Fibroblast of skin of abdomen (primary cell): ENCODE results near the gene PWP2.
"Not testable (repeated sequence)": the region's sequence is repeated elsewhere in the genome, so short reads cannot be mapped to it uniquely, and the experiment has no call there.

ENCODE experiments used
- DNase-seq: peaks from one replicate; pipeline ENCODE4 v3.0.0-alpha.2; 2013

Gene PWP2

GRCh38 chr21:44083631-44084291 is 23.4 kb upstream of the PWP2 start:
- DNase-seq, result no peak

DNA sequence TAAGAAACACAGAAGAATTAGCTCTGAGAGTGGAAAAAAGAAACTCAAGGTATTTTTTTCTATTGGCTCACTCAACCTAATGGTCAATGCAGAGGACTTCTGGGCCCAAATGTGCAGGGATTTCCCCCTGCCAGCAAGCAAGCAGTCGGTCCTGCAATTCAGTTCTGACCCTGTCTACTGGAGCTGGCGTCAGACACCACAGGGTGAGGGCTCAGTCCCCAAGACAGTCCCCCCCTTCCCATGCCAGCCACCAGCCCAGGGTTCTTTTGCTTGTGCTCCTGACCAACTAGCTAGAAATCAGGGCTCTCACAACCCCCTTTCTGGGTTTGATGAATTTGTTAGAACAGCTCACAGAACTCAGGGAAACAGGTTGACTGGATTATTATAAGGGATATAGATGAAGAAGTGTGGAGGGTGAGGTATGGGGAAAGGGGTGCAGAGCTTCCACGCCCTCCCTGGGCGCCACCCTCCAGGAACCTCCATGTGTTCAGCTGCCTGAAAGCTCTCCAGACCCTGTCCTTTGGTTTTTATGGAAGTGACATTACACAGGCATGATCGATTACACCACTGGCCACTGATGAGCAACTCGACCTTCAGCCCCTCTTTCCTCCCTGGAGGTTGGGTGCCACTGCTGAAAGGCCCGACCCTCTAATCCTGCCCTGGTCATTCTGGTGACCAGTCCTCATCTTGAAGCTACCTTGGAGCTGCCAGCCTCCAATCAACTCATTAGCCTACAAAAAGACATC is 22.5 kb upstream of the PWP2 start:
- no peak for DNase-seq

DNA sequence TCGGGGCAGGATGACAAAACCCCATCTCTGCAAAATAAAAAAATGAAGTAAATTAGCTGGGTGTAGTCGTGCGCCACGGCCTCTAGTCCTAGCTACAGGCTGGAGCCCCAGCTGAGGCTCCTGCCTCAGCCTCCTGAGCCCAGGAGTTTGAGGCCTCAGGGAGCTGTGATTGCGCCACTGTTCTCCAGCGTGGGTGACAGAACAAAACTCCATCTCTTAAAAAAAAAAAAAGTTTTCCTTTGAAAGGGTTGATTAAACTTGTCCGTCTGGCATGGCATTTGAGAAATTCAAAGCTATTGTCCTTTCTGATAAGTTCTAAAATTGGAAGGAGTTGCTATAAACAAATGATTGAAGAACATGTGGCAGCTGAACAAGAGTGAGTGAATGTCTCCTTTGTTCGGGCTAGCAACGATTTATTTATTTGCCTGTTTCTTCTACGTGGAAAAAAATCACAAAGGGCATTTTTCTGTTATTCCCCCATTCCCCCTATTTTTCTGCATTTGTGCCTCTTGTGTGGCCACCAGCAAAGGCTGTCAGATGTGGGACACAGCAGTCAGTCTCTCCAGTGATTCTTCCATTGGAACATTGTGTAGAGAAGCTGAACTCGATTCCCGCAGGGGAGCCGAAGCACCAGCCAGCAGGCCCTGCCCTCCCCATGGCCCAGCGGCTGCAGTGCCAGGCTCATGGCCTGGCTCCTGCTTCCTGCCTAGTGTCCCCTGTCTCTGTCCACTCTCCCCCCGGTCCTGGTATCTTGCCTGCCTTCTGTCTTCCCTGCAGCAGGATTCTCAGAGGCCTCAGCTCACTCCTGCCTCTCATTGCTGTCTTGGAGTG is 21.5 kb upstream of the PWP2 start:
- no peak for DNase-seq

GRCh38 chr21:44086636-44087425 is 20.4 kb upstream of the PWP2 start:
- no peak for DNase-seq

DNA sequence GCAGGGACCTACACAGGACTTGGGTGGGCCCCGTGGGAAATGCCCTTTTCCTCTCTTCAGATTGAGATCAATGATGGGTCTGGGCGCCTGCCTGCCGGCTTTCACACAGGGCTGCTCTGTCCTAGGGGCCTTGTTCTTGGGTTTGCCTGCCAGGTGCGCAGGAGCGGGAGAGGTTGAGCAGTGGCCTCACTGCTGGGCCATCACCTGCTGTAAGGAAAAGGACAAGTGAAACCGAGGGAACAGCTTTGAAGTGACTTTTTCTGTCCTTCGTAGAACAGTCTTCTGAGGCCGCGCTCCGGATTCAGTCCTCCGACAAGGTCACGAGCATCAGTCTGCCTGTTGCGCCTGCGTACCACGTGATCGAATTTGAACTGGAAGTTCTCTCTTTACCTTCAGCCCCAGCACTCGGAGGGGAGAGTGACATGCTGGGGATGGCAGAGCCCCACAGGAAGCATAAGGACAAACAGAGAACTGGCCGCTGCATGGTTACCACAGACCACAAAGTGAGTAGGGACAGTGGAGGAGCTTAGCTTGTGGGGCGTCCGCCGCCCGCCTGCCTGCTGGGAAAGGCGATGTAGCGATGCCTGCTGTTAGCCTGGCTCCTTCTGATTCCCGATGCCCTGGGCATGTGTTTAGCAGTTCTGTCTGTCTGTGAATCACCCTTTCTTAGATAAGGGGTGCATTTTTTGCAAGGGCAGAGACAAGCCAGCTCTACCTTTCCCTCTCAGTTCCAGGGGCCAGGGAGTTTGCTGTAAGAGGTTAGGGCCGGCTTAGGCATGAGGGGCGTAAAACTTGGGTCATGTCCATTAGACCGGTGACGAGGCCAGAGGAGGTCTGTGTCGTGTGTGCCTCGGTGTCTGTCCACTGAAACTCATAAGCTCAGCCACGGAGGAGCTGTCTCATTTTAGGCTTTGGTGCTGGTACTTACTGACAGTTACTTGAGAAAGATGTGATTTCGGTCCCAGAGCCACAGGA is 19.5 kb upstream of the PWP2 start:
- no peak for DNase-seq

GRCh38 chr21:44088401-44088780 is 18.8 kb upstream of the PWP2 start:
- DNase-seq, result no peak

- DNase-seq, result no peak
These were observed 17.9 kb upstream of the PWP2 start for GRCh38 chr21:44089001-44089911.

DNA sequence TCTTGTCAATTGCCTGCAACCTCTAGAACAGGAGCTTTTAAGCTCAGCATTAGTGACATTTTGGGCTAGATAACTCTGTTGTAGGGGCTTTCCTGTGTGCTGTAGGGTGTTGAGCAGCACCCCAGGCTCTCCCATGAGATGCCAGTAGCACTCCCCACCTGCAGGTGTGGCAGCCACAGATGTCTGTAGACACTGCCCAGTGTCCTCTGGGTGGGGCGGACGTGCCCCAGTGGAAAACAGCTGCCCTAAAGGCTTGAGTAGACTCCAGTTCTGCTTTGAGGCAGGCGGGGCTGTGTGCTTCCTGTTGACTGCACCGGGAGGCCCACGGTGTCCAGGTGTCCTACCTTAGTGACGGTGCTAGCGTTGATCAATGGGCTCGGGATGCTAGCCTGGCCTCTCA is 16.9 kb upstream of the PWP2 start:
- DNase-seq, result no peak

DNA sequence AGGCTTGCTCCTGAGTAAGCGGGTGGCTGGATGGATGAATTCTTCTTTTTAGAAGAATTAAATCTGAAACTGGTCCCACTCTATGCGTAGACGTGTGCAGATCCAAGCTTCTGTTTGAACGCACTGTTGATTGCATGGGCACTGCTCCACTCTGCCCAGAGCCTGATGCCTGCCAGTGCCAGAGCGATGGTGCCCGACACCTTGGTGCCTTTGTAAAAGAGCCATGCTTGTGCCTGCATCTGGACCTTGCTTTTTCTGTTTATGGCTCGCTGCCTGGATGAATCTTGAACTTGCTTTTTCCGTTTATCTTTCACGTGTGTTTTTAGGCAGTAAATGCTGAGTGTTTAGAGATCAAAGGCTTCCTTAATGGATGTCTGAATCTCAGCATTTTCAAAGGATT is 15.0 kb upstream of the PWP2 start:
- DNase-seq, result no peak

DNA sequence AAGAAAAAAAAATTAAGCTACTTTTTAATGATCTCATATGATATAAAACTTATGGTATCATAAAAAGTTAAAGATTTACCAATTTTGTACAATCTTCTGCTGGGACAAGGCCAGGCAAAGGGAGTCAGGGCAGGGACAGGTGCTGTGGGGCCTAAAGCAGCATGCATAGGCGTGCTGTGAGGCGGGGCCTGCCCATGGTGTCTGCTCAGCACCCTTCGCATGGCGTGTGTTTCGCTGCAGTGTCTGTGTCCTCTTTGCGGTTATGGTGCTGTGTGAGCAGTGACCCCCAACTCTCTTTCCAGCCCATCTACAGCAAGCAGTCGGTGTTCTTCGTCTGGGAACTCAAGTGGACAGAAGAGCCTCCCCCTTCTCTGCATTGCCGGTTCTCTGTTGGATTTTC is 13.4 kb upstream of the PWP2 start:
- DNase-seq, result no peak

DNA sequence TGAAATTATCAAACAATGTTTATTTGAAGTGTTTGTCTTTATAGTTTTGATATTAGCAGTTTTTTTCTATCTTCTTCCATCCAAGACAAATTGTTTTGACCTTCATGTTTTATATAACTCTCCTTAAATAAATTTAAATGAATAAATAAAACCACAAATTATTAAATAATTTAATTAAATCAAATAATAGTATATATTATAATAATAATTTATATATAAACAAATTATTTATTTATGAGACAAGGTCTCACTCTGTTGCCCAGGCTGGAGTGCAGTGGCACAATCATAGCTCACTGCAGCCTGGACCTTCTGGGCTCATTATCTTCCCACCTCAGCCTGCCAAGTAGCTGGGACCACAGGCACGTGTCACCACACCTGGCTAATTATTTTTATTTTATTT is 12.4 kb upstream of the PWP2 start:
- no peak for DNase-seq

DNA sequence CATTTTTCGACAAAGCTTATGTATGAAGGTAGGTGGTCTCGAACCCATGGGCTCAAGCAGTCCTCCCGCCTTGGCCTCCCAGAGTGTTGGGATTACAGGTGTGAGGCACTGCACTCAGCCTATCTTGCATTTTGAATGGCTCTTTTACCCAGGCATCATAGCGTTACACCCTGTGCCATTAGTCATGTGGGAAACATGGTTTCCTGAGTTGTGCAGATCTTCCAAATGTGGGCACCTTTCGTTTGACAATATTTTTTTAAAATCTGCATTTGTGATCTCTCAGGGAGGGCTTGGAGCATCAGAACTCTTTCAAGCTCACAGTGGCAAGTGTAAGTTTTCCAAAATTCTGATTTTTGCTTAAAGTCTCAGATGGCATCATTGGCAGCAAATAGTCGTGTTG is 8.7 kb upstream of the PWP2 start:
- not testable (repeated sequence) for DNase-seq

DNA sequence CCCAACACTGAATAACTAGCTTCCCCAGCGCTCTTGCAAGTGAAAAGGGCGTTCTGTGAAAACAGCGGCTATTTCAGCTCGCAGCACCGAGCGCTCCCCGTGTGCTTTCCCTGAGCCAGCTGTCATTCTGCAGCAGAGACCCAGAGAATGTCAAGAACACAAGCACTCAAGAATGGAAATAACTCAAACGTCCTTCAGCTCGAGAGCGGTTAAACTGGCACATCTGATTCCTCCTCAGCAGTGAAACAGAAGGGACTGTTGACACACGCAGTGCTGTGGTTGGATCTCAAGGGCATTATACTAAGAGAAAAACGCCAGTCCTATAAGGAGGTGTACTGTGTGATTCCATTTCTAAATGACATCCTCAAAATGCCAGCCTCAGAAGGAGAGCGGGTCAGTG is 8.2 kb upstream of the PWP2 start:
- not testable (repeated sequence) for DNase-seq

DNA sequence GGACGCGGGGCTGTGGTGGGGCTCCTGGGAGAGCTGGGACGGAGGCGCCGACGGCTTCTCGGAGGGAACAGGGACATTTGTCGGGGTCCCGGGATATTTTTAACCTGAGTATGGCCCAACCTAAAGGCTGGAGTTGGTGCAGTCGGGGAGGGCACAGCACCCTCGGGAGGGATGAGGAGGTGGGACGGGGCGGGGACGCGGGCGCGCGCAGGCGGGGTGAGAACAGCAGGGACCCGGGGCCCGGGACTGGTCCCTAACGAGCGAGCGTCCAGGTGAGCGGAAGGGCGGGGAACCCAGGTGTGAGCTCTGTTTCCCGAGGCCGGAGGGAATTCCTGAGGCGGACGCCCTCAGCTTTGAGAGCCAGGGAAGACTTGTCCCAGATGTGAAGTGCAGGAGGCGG is 390 bp downstream of the PWP2 start:
- DNase-seq, result not testable (repeated sequence)

GRCh38 chr21:44113702-44114371 is 6.6 kb downstream of the PWP2 start:
- DNase-seq, result not testable (repeated sequence)

DNA sequence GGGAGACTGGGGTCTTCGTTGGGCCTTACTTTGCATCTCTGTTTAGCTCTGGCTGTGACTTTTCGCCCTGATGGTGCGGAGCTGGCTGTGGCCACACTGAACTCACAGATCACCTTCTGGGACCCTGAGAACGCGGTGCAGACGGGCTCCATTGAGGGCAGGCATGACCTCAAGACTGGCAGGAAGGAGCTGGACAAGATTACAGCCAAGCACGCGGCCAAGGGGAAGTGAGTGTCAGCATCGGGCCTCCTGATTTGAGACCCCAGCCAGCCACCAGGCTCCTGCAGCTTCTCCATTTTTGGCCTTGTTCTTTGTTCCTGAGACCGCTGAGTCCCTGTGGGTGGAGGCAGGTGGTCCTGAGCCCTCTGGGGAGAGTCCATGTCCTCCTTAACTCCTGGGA is 14.9 kb downstream of the PWP2 start:
- not testable (repeated sequence) for DNase-seq

DNA sequence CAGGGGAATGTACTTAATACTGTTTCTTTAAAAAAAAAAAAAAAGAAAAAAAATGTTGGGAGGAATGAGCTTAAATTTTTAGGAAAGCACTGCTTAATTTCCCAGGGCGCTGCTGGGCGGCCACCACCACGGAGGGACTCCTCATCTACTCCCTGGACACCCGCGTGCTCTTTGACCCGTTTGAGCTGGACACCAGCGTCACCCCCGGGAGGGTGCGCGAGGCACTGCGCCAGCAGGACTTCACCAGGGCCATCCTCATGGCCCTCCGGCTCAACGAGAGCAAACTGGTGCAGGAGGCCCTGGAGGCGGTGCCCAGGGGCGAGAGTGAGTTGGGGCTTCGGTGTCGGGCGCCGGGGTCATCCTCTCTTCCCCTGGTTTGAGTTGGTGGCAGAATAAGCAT is 20.6 kb downstream of the PWP2 start:
- not testable (repeated sequence) for DNase-seq

- DNase-seq, result not testable (repeated sequence)
These were observed 26.5 kb downstream of the PWP2 start for GRCh38 chr21:44133715-44134057.

- DNase-seq, result not testable (repeated sequence)
These were observed 27.5 kb downstream of the PWP2 start for GRCh38 chr21:44134732-44135131.

- DNase-seq, result not testable (repeated sequence)
These were observed 30.8 kb downstream of the PWP2 start for GRCh38 chr21:44138039-44138438.
